ENCODE results near the gene FADS3.
"Not testable (repeated sequence)": the region's sequence is repeated elsewhere in the genome, so short reads cannot be mapped to it uniquely, and the experiment has no call there.

FADS3 gene

DNA sequence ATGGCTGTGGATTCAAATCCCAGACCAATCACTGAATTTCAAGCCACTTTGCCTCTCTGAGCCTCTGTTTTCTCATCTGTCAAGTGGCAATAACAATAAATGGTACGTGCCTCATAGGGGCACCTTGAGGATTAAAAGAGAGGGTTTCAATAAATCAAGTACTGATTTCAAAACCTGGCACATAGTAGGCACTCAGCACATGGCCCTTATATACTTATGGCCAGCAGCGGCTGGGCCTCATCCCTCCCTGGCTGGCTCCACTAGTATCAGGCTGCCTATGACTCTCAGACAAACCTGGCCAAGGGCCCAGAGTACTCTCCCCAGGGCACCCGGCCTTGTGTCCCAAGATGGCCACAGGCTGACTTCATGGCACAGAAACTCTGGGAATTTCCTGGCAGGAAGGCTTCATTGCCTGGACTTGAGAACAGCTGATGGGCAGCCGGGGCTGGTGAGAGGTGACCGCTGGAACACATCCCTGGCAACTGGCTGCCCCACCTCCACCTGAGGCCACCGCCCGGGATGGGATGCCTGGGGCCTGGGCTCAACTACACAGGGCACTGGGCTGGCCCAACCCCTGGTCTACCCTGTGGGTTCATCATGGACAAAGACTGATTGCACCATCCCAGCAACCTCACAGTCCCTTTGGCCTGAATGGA, 3.4 kb downstream of the FADS3 start:
- H3K27ac ChIP-seq, result no peak overlapping the region
- TF ChIP-seq, protein P1, sequence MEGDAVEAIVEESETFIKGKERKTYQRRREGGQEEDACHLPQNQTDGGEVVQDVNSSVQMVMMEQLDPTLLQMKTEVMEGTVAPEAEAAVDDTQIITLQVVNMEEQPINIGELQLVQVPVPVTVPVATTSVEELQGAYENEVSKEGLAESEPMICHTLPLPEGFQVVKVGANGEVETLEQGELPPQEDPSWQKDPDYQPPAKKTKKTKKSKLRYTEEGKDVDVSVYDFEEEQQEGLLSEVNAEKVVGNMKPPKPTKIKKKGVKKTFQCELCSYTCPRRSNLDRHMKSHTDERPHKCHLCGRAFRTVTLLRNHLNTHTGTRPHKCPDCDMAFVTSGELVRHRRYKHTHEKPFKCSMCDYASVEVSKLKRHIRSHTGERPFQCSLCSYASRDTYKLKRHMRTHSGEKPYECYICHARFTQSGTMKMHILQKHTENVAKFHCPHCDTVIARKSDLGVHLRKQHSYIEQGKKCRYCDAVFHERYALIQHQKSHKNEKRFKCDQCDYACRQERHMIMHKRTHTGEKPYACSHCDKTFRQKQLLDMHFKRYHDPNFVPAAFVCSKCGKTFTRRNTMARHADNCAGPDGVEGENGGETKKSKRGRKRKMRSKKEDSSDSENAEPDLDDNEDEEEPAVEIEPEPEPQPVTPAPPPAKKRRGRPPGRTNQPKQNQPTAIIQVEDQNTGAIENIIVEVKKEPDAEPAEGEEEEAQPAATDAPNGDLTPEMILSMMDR (conservative IDR thresholded peaks at IDR 0.05), result no peak
- no peak for TF ChIP-seq ZFX (IDR thresholded peaks at IDR 0.05)

DNA sequence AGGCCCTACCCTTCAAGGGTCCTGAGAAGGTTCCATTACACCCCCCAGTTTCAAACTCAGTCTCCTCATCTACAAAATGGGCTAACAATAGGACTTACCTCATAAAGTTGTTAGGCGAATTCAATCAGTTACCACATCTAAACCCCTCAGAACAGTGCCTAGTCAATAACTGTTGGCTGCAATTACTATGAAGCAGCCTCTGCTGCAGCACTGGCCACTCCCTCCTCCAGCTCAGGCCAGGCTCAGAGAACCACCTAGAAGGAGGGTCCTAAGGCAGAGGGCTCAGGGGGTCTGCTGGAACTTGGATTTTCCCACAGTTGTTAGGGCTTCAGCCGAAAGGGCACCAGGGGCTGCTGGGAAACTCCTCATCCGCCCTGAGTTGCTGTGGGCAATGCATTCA, 4.7 kb downstream of the FADS3 start:
- no peak for TF ChIP-seq ZFX (IDR thresholded peaks at IDR 0.05)
- TF ChIP-seq, protein P1 (conservative IDR thresholded peaks at IDR 0.05), result no peak
- no peak overlapping the region for H3K27ac ChIP-seq

DNA sequence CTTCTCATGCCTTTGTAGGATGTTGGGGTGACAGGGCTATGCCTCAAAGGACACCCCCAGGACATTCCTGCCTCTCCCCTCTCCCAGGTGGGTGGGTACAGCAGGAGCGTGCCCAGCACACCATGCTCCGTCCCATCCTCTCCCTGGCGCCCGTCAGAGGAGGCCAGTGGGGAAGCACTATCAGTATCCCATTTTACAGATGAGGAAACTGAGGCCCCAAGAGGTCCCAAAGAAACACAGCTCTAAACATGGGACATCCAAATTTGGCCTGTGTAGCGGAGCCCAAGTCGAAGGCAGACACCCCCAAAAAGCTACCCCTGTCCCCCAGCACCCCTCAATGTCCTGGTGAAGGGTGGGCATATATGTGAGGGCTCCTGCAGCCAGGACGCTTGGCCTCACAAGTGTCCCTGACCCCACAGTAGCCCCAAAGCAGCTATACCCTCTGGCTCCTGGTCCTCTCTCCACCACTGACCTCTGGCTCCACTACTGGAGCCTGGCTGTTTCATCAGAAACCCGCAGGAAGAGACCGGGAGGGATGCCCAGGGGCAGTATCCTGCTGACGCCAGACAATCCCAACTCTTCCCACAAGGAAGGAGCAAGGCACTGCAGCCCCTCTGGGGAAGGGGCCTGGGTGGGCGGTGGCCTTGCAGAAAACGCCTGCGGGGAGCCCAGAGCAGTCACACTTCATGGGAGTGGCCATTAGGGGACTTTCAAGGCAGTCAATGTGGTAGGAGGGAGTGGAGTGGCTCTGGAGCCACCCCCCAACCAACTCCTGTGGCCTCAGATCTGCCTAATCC, 5.4 kb downstream of the FADS3 start:
- no peak overlapping the region for H3K27ac ChIP-seq

DNA sequence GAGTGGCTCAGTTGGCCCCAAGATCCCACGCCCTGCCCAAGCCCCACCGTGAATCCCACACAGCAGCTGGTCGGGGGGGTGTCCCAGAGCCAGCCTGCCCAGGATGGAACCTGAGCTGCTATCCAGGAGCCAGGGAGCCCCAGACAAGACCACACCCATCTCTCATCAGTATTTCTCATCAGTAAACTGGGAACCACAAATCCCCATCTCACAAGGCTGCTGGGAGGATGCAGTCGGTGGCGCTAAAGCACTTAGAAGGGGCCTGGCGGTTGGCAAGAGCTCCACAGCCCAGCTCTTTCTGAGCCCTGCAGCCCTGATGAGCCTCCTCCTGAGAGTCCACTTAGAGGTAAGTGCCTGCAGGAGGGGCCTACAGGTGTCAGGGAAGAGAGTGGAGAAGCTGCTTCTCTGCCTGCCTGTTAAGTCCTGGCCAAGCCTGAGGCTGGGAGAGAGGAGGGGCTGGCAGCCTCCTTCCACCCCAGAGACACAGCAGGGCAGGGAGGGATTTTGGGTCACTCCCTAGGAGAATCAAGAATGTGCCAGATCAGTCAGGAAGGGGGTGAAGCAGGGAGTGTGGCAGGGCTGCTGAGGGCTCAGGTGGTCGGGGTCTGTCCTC, 6.1 kb downstream of the FADS3 start:
- no peak overlapping the region for H3K27ac ChIP-seq
- TF ChIP-seq ZFX (IDR thresholded peaks at IDR 0.05), result no peak
- TF ChIP-seq, protein P1 (conservative IDR thresholded peaks at IDR 0.05), result no peak

More for the DNA sequence above, 5.4 kb downstream of the FADS3 start:
- TF ChIP-seq ZFX (IDR thresholded peaks at IDR 0.05), result no peak
- TF ChIP-seq, protein P1 (conservative IDR thresholded peaks at IDR 0.05), result no peak

DNA sequence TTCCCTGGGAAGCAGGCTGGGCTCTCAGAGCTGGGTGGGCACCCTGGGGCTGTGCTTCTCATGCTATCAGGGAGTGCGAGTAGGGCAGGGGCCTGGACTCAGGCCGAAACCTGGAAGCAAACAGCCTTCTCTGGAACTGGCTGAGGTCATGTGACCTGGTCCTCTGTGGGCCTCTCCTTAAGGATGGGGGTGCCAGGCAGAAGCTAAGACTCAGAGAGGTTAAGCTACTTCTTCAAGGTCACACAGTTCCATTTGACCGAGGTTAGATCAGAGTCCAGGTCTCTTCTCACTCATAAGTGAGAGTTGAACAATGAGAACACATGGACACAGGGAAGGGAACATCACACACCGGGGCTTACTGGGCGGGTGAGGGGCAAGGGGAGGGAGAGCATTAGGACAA, 7.4 kb downstream of the FADS3 start:
- no peak for TF ChIP-seq ZFX (IDR thresholded peaks at IDR 0.05)
- no peak overlapping the region for H3K27ac ChIP-seq

DNA sequence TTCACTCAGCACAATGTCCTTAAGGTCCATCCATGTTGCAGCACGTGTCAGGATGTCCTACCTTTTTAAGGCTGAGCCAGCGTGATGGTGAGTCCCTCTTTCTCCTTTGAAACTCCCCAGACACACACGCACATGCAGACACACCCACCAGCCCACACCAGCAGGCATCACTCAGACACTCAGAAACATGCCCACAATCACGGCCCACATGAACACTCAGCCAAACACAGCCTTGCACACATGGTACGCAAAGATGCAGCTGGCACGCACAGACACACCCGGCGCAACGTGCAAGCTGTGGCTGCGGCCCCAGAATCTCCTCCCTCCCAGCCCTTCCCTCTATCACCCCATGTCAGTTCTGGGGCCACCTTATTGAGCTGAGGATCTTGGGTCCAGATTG, 8.0 kb downstream of the FADS3 start:
- no peak overlapping the region for H3K27ac ChIP-seq

DNA sequence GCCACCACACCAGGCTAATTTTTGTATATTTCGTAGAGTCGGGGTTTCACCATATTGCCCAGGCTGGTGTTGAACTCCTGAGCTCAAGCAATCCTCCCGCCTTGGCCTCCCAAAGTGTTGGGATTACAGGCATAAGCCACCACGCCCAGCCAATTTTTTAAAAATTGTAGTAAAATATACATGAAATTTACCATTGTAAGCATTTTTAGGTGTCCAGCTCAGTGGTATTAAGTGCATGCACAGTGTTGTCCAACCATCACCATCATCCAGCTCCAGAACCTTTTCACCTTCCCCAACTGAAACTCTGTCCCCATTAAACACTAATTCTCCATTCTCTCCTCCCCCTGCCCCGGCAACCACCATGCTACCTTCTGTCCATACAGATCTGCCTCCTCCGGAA, 8.5 kb downstream of the FADS3 start:
- no peak overlapping the region for H3K27ac ChIP-seq
- no peak for TF ChIP-seq ZFX (IDR thresholded peaks at IDR 0.05)
- TF ChIP-seq, protein P1 (conservative IDR thresholded peaks at IDR 0.05), result no peak

More for the DNA sequence above, 8.0 kb downstream of the FADS3 start:
- TF ChIP-seq ZFX (IDR thresholded peaks at IDR 0.05), result no peak
- TF ChIP-seq, protein P1 (conservative IDR thresholded peaks at IDR 0.05), result no peak

DNA sequence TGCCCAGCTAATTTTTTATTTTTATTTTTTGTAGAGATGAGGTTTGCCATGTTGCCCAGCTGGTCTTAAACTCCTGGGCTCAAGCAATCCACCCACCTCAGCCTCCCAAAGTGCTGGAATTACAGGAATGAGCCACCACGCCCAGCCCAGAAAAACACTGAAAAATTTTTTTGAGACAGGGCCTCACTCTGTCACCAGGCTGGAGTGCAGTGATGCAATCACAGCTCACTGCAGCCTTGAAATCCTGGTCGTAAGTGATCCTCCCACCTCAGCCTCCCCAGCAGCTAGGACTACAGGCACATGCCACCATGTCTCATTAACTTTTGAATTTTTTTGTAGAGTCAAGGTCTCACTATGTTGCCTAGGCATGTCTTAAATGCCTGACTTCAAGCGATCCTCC, 9.1 kb downstream of the FADS3 start:
- not testable (repeated sequence) for H3K27ac ChIP-seq

Measured in C4-2B (cell line).